Endothelial cell of umbilical vein (primary cell): Measurements from ENCODE around the gene DOCK4. TPM values are rescaled to one million over a fixed set of nuclear protein-coding genes. Genes with fewer than 3 reads are reported as not detected.

Source experiments
- BruUV-seq: library from RNA; stranded (reverse); fragments of 400-500 nt; replicated peaks from 2 replicates; lab custom pipeline; 2021; lab: Mats Ljungman, UMichigan
- CTCF ChIA-PET: fragments of 300-600, 350-600 bp; sonication (Branson Sonifier 250); formaldehyde crosslinking; loops from one replicate; lab custom pipeline; 2021; ENCODE audit warnings: antibody characterized with exemption, inconsistent platforms; lab: Charles Lee
- POLR2A ChIA-PET: fragments of 300-600, 350-600 bp; sonication (Branson Sonifier 250); formaldehyde crosslinking; loops from one replicate; lab custom pipeline; 2021; ENCODE audit warnings: antibody characterized with exemption, inconsistent platforms; lab: Charles Lee
- DNase-seq: peaks from one replicate; pipeline ENCODE4 v3.0.0-alpha.2; 2011; ENCODE audit warnings: low read depth, low spot score
- FAIRE-seq: peaks from 2 replicates; lab custom pipeline; 2011; peaks lifted over from hg19 to GRCh38; lab: Jason Lieb, UNC
- H2AFZ ChIP-seq: 2 replicates; pipeline ENCODE4 v1.6.0; 2012; ENCODE audit warnings: low read depth, low read length, control low read depth, inconsistent platforms
- H3K27ac ChIP-seq: 2 replicates; pipeline ENCODE4 v1.5.1; 2011; ENCODE audit warnings: low read depth, mild to moderate bottlenecking, control low read depth, low read length, moderate library complexity; ENCODE audit not compliant: insufficient read depth
- H3K27me3 ChIP-seq, 2 experiments: 2 replicates each; pipeline versions ENCODE4 v1.6.0 to v1.6.1; 2011; ENCODE audit warnings: low read length in 2 of 2, mixed read lengths in 1 of 2; ENCODE audit not compliant: control insufficient read depth in 2 of 2, insufficient read depth in 2 of 2
- H3K36me3 ChIP-seq, 2 experiments: 2 replicates in 1 of 2; 3 replicates in 1 of 2; pipeline ENCODE4 v1.5.1; 2011; ENCODE audit warnings: low read length in 2 of 2, mild to moderate bottlenecking in 1 of 2, moderate library complexity in 1 of 2; ENCODE audit not compliant: control insufficient read depth in 2 of 2, insufficient read depth in 2 of 2; ENCODE audit errors: extremely low read depth in 1 of 2
- H3K4me1 ChIP-seq: 3 replicates; pipeline ENCODE4 v1.5.1; 2011; ENCODE audit warnings: mild to moderate bottlenecking, low read length; ENCODE audit not compliant: control insufficient read depth, insufficient read depth; ENCODE audit errors: extremely low read depth
- H3K4me2 ChIP-seq: 2 replicates; pipeline ENCODE4 v1.6.1; 2011; ENCODE audit warnings: low read length, control low read depth, mixed read lengths; ENCODE audit not compliant: insufficient read depth
- H3K4me3 ChIP-seq, 3 experiments: fragments of 200-600 bp in 1 of 3; sonication (generic), shearing (Covaris generic) in 1 of 3; replicated peaks in 1 of 3; 2 replicates each; pipeline ENCODE4 v1.5.1; 2011 to 2016; ENCODE audit warnings: control low read depth in 3 of 3, low read length in 3 of 3, mild to moderate bottlenecking in 2 of 3, inconsistent platforms in 1 of 3, low read depth in 1 of 3, moderate library complexity in 1 of 3; ENCODE audit not compliant: insufficient read depth in 1 of 3
- H3K79me2 ChIP-seq: 2 replicates; pipeline ENCODE4 v1.6.0; 2012; ENCODE audit warnings: low read length, inconsistent platforms; ENCODE audit not compliant: control insufficient read depth, insufficient read depth
- H3K9ac ChIP-seq: replicated peaks from 2 replicates; pipeline ENCODE3; 2011; ENCODE audit warnings: low read length, control low read depth; ENCODE audit not compliant: insufficient read depth; ENCODE audit errors: extremely low read depth
- H3K9me1 ChIP-seq: replicated peaks from 3 replicates; pipeline ENCODE4 v1.6.0; 2011; ENCODE audit warnings: mild to moderate bottlenecking, low read length; ENCODE audit not compliant: control insufficient read depth, insufficient read depth; ENCODE audit errors: extremely low read depth
- H3K9me3 ChIP-seq: replicated peaks from 2 replicates; pipeline ENCODE4 v1.5.1; 2012; ENCODE audit warnings: low read length, inconsistent platforms; ENCODE audit not compliant: control insufficient read depth, insufficient read depth
- H4K20me1 ChIP-seq: replicated peaks from 2 replicates; pipeline ENCODE3; 2011; ENCODE audit warnings: mild to moderate bottlenecking, low read length; ENCODE audit not compliant: control insufficient read depth, insufficient read depth; ENCODE audit errors: extremely low read depth
- CTCF ChIP-seq, 2 donors: IDR thresholded peaks; 1 replicate in 1 of 2; 2 replicates in 1 of 2; pipeline ENCODE4 v1.5.1; 2011; ENCODE audit warnings: low read length in 2 of 2, mild to moderate bottlenecking in 2 of 2, moderate library complexity in 2 of 2, control low read depth in 1 of 2, inconsistent platforms in 1 of 2, low read depth in 1 of 2; ENCODE audit not compliant: insufficient read depth in 1 of 2; ENCODE audit errors: extremely low read depth in 1 of 2
- EZH2 ChIP-seq: IDR thresholded peaks from 2 replicates; pipeline ENCODE4 v1.6.1; 2012; ENCODE audit warnings: borderline replicate concordance, low read depth, mild to moderate bottlenecking, moderate library complexity, low read length, inconsistent platforms; ENCODE audit not compliant: severe bottlenecking
- FOS ChIP-seq: IDR thresholded peaks from 2 replicates; pipeline ENCODE4 v1.6.1; 2011; ENCODE audit warnings: mild to moderate bottlenecking, low read length, moderate library complexity, borderline replicate concordance; ENCODE audit not compliant: insufficient read depth
- GATA2 ChIP-seq: IDR thresholded peaks from 2 replicates; pipeline ENCODE4 v1.7.0; 2011; ENCODE audit warnings: low read depth, mild to moderate bottlenecking, moderate library complexity, mixed read lengths, low read length; ENCODE audit not compliant: insufficient read length, insufficient read depth
- JUN ChIP-seq: IDR thresholded peaks from 2 replicates; pipeline ENCODE4 v1.6.1; 2011; ENCODE audit warnings: borderline replicate concordance, low read depth; ENCODE audit not compliant: insufficient read length, insufficient read depth
- MAX ChIP-seq: IDR thresholded peaks from 2 replicates; pipeline ENCODE4 v1.6.1; 2011; ENCODE audit not compliant: insufficient read depth, insufficient read length
- MYC ChIP-seq: IDR thresholded peaks from one replicate; pipeline ENCODE4 v1.6.1; 2011; ENCODE audit warnings: mild to moderate bottlenecking, low read depth, low read length
- POLR2A ChIP-seq: IDR thresholded peaks from 2 replicates; pipeline ENCODE4 v1.6.1; 2012; ENCODE audit warnings: low read depth, mild to moderate bottlenecking, control low read depth, low read length
- POLR2AphosphoS5 ChIP-seq: IDR thresholded peaks from 2 replicates; pipeline ENCODE4 v1.6.1; 2012; ENCODE audit warnings: low read depth, mild to moderate bottlenecking, control low read depth, low read length, moderate library complexity; ENCODE audit not compliant: insufficient read depth
- dilution Hi-C: fragments of 300-500 bp; cut with MboI; formaldehyde crosslinking; loops from one replicate; pipeline ENCODE4 v1.15.0; 2019; ENCODE audit warnings: low sequenced_read_pairs; ENCODE audit not compliant: extremely low pct_ligation_motif_present
- intact Hi-C: fragments of 100-400 bp; cut with micrococcal nuclease; formaldehyde crosslinking; loops from one replicate; pipeline ENCODE4 v1.10.0; 2022
- polyA plus RNA-seq, 4 experiments: library from polyadenylated mRNA; depleted of rRNA in 3 of 4; stranded (reverse) in 3 of 4; unstranded in 1 of 4; fragments of >200 nt; gene quantifications; 2 replicates each; pipeline versions ENCODE4 v1.2.1 to v1.2.3, GENCODE V29; 2011 to 2012; ENCODE audit warnings: missing spikeins in 1 of 4
- total RNA-seq: library from RNA; stranded (reverse); gene quantifications from 2 replicates; pipeline ENCODE4 v1.2.3, GENCODE V29; 2021

DOCK4 gene
- total and polyA plus RNA-seq, 2 donors (not counting 3 experiments of a cell fraction or from before 2014, with no cell fraction given) = 47.4 to 164 TPM

- Histone ChIP-seq H3K36me3 (peaks cover 20 to 29% of the 10 kb centered on the region in 2 experiments), H4K20me1 (no peaks in the 10 kb centered on the region), H3K9ac (no peak overlapping the region), H3K4me3 (no peak overlapping the region), H2AFZ (no peak overlapping the region), H3K27me3 (no peaks in the 10 kb centered on the region), H3K4me2 (no peak overlapping the region), H3K9me1 (no peaks in the 10 kb centered on the region), H3K9me3 (no peaks in the 10 kb centered on the region), H3K4me1 (peaks cover 5% of the 10 kb centered on the region), H3K79me2 (no peaks in the 10 kb centered on the region), H3K27ac (no peak overlapping the region)
- FAIRE-seq = no peak
- dilution Hi-C loops = no loop called here
- ChIA-PET CTCF (interaction anchor here (1.1 kb wide), 1 partner anchor 79 kb away, joined by 3 read pairs; no protein-coding TSS in a partner anchor), POLR2A (no interaction called here)
- no peak for DNase-seq
- TF ChIP-seq POLR2A (no peak), MYC (no peak)
- no TSS peak for BruUV-seq
- intact Hi-C loops = no loop called here
Observed at GRCh38 chr7:111842491-111842890, 363.7 kb downstream of the DOCK4 start.

GRCh38 chr7:111841596-111842205, 364.5 kb downstream of the DOCK4 start:
- H3K9me3 ChIP-seq = no peaks in the 10 kb centered on the region
- no peaks in the 10 kb centered on the region for H3K9me1 ChIP-seq
- ChIA-PET CTCF (interaction anchor here (1.1 kb wide), 1 partner anchor 79 kb away, joined by 3 read pairs; no protein-coding TSS in a partner anchor), POLR2A (no interaction called here)
- H3K4me1 ChIP-seq = peaks cover 5% of the 10 kb centered on the region
- no peak for TF ChIP-seq POLR2AphosphoS5
- no peak for TF ChIP-seq JUN
- no peak for TF ChIP-seq GATA2
- no peak for TF ChIP-seq FOS
- TF ChIP-seq MAX = no peak
- TF ChIP-seq POLR2A = no peak
- TF ChIP-seq CTCF (IDR thresholded peaks at IDR 0.05; ENCODE audit: extremely low read depth in 1 of 2, insufficient read depth in 1 of 2, low read depth in 1 of 2, low read length in 2 of 2) = no peak
- no peak for TF ChIP-seq MYC
- TF ChIP-seq EZH2 = no peak
- H3K27me3 ChIP-seq = no peaks in the 10 kb centered on the region
- FAIRE-seq (no peak), DNase-seq (no peak)
- dilution Hi-C loops (no loop called here), intact Hi-C loops (no loop called here)
- H3K36me3 ChIP-seq = peaks cover 16 to 28% of the 10 kb centered on the region in 2 experiments
- no peaks in the 10 kb centered on the region for H4K20me1 ChIP-seq
- no TSS peak for BruUV-seq
- no peak overlapping the region for H3K9ac ChIP-seq
- no peak overlapping the region for H3K4me2 ChIP-seq
- H3K79me2 ChIP-seq = no peaks in the 10 kb centered on the region
- H3K4me3 ChIP-seq = no peak overlapping the region
- no peak overlapping the region for H3K27ac ChIP-seq
- no peak overlapping the region for H2AFZ ChIP-seq
